ENCODE results near the gene GPC3. TPM values are rescaled to one million over a fixed set of nuclear protein-coding genes. Genes with fewer than 3 reads are reported as not detected.
"Not testable (repeated sequence)": the region's sequence is repeated elsewhere in the genome, so short reads cannot be mapped to it uniquely, and the experiment has no call there.

The GPC3 gene
- under 1 TPM; 0.46 to 0.82 (median 0.54) TPM for total RNA-seq

DNA sequence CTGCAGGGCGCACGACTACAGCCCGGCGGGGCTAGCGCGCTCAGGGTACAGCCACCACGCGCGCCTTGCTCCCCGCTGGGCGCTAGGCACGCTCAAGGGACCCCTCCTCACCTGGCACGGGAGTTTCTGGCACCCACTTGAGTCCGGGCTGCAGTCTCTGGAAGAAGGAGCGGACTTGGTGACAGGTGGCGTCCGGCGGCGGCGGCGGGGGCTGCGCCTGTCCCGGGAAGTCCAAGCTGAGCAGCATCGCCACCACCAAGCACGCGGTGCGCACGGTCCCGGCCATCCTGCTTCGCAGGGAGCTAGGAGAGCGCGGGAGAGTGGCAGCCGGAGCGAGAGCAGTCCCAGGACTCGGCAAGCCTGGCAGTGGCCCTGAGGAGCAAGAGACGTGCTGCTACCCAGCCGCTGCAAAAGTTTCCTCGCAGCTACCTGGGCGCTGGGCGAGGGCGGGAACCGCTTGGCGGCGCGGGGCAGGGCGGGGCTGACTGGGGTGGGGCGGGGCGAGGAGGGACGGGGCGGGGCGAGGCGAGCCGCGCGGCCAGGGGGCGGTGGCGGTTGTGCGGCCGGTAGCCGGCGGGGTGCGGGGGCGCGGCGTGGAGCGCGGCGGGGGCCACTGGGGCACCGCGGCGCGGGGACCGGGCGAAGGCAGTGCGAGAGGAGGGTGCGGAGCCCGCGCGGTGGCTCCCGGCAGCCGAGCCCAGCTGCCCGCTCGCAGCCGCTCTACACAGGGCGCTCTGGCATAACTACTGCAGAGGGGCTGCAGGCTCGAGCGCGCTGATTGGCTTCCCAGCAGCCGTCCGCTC lies at the start of gene GPC3:
TSS of gene GPC3 (minus strand) at position 431 of the 803 bp plus-strand sequence.
- Mint-ChIP-seq H3K4me3 (peak within 1 kb of the TSS; percentile 46), H3K36me3 (ENCODE audit: insufficient read depth) (no peaks in the 10 kb centered on the region), H3K9me3 (no peaks in the 10 kb centered on the region), H3K27me3 (ENCODE audit: low read depth) (peaks cover 25% of the 10 kb centered on the region), H3K4me1 (ENCODE audit: low read depth) (no peaks in the 10 kb centered on the region)
- ATAC-seq (peak; percentile 79 to 88), DNase-seq (peak; percentile 17)

DNA sequence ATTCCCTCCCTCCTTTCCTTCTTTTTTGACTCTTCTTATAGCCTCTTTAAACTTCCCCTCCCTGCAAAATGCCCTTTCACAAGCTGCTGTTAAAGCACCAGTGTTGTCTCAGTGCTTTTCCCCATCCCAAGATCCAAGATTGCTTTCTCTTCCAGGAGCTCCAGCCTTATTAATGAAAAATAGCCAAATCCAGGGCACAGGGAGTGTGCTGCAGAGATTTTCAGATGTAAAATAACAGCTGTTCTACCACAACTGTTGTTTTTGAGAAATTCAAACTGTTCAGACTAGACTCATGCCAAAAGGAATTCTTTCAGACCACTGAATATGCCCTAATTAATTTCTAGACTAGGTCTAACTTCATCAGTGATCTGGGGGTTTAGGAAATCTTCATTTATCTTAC lies 47.0 kb upstream of the GPC3 start:
- H3K4me3 Mint-ChIP-seq: no peak overlapping the region
- no peak for DNase-seq
- no peaks in the 10 kb centered on the region for H3K4me1 Mint-ChIP-seq (ENCODE audit: low read depth)
- no peaks in the 10 kb centered on the region for H3K9me3 Mint-ChIP-seq
- no peaks in the 10 kb centered on the region for H3K36me3 Mint-ChIP-seq (ENCODE audit: insufficient read depth)
- no peak for ATAC-seq
- H3K27me3 Mint-ChIP-seq (ENCODE audit: low read depth): peaks cover 1% of the 10 kb centered on the region

DNA sequence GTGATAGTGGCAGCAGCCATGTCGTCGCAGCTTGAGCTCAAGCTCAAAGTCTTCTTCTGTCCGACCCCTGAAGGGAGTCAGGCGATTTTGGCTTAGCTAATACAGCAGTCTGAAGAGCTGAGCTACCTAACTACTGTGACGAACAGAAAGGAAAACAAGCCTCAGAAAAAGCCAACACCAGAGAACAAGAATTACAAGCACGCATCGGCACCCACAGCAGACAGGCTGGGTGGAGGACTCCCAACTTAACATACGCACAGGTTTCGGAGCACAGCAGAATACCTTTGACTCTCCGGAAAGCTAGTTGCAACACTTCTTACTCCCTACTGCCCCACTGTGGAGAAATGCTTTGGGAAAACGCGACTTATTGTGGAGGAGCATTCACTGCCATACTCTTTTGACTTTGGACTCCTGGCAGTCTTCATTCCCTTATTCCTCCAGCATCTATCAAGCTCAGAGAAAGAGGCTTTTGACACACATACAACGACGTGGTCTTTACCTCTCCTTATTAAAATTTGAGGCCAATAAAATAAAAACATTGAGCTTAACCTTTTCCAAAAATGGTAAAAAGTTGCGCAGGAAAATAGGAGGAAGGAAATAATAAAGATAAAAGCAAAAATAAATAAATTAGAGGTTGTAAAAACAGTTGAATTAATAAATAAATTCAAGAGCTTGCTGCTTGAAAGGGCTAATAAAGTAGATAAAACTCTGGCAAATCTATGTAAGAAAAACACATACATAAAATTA lies 41.3 kb upstream of the GPC3 start:
- Mint-ChIP-seq H3K27me3 (ENCODE audit: low read depth) (no peaks in the 10 kb centered on the region), H3K9me3 (no peaks in the 10 kb centered on the region), H3K36me3 (ENCODE audit: insufficient read depth) (no peaks in the 10 kb centered on the region), H3K4me1 (ENCODE audit: low read depth) (peaks cover 2% of the 10 kb centered on the region), H3K4me3 (peak overlapping the region; percentile 26)
- ATAC-seq (peak; percentile 35 to 40), DNase-seq (no peak)

DNA sequence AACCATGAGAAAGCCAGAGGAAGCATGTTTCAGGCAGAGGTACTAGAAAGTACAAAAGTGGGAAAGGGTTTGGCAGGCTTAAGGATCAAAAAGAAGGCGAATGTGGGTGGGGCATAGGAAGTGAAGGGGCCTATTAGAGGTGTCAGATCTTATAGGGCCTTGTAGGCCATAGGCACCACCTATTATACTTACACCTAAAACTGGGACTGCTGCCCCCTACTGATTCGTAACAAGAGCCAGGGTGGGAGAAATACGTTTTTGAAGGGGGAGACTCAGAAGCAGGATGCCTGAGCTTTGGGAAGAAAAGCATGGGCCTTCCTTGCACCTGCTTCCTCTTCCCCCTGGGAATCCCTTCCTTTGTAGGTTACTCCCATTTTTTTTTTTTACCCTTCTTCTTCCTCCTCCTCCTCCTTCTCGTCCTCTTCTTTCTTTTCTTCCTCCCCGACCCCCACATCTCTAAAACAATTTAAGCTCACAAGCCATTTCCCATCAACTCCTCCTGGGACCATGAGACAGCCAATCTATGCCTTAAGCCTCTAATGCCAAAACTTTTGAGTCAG lies 40.7 kb upstream of the GPC3 start:
- Mint-ChIP-seq H3K4me1 (ENCODE audit: low read depth) (peaks cover 2% of the 10 kb centered on the region), H3K4me3 (peak overlapping the region; percentile 26), H3K9me3 (no peaks in the 10 kb centered on the region), H3K36me3 (ENCODE audit: insufficient read depth) (no peaks in the 10 kb centered on the region), H3K27me3 (ENCODE audit: low read depth) (no peaks in the 10 kb centered on the region)
- no peak for ATAC-seq
- no peak for DNase-seq

DNA sequence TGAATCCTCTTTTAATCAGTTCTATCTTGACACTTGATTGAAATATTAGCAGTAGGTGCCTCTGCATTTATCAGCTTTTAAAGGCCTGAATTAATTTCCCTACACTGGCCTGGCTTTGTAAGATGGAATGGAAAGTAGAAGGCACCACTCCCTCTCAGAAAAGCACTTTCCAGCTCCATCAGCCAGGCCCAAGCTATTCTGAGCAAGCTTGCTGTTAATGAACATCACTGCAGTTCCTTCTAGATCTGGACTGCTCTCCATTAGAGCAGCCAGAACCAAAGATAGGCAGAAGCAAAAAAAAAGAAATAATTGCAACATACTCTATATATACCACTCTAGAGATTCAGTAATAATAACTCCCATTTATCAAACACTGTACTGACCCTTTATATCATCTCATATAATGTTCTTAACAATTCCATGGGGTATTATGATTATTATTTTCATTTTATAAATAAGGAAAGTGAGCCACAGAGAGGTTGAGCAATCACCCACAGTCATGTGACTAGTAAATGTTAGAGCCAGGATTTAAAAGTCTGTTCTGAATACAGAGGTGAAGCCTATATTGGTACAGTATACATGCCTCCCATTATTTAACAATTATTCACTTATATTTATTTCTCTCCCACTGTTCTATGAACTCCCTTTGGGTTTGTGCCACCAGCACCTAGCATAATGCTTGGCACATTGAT lies 39.4 kb upstream of the GPC3 start:
- no peak overlapping the region for H3K4me3 Mint-ChIP-seq
- ATAC-seq: no peak
- H3K27me3 Mint-ChIP-seq (ENCODE audit: low read depth): no peaks in the 10 kb centered on the region
- H3K4me1 Mint-ChIP-seq (ENCODE audit: low read depth): peaks cover 2% of the 10 kb centered on the region
- no peaks in the 10 kb centered on the region for H3K36me3 Mint-ChIP-seq (ENCODE audit: insufficient read depth)
- no peaks in the 10 kb centered on the region for H3K9me3 Mint-ChIP-seq
- no peak for DNase-seq

DNA sequence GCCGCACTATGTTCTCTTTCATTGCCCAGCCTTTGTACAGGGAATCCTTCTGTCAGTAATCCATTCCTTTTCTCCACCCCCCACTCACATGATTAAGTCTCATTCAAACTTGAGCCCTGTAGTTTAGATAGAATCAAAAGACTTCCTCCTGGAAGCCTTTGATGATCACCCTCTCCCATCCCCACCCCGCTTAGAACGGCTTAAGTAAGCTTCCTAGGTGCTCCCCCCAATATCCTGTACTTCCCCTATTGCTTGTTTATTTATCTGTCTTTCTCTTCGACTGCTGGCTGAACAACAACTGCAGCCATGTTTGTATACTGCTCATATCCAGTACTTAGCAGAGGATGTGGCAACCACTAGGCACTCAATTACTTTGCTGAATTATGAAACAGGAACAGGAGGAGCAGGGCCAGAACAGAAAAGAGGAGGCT lies 38.5 kb upstream of the GPC3 start:
- Mint-ChIP-seq H3K4me1 (ENCODE audit: low read depth) (peaks cover 2% of the 10 kb centered on the region), H3K4me3 (no peak overlapping the region), H3K27me3 (ENCODE audit: low read depth) (no peaks in the 10 kb centered on the region), H3K9me3 (no peaks in the 10 kb centered on the region), H3K36me3 (ENCODE audit: insufficient read depth) (no peaks in the 10 kb centered on the region)
- no peak for ATAC-seq
- DNase-seq: no peak

DNA sequence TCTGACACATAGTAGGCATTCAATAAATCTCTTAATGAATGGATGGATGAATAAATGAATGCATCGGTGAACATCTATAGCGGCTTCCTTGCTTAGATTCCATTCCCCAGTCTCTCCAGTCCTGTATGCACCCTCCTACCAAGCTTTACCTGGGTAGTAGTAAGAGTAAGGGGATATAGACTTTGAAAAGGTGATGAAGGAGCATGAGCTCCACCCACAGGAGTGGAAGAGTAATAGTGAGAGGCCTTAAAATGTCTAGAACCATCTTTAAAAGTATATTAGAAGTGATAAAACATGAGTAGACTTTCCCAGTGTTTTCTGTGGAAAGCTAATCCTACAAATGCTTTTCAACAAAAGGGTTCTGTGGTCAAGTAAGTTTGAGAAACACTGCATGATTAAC lies 35.5 kb upstream of the GPC3 start:
- H3K4me3 Mint-ChIP-seq: no peak overlapping the region
- no peaks in the 10 kb centered on the region for H3K27me3 Mint-ChIP-seq (ENCODE audit: low read depth)
- DNase-seq (no peak), ATAC-seq (no peak)
- no peaks in the 10 kb centered on the region for H3K9me3 Mint-ChIP-seq
- no peaks in the 10 kb centered on the region for H3K4me1 Mint-ChIP-seq (ENCODE audit: low read depth)
- H3K36me3 Mint-ChIP-seq (ENCODE audit: insufficient read depth): no peaks in the 10 kb centered on the region

DNA sequence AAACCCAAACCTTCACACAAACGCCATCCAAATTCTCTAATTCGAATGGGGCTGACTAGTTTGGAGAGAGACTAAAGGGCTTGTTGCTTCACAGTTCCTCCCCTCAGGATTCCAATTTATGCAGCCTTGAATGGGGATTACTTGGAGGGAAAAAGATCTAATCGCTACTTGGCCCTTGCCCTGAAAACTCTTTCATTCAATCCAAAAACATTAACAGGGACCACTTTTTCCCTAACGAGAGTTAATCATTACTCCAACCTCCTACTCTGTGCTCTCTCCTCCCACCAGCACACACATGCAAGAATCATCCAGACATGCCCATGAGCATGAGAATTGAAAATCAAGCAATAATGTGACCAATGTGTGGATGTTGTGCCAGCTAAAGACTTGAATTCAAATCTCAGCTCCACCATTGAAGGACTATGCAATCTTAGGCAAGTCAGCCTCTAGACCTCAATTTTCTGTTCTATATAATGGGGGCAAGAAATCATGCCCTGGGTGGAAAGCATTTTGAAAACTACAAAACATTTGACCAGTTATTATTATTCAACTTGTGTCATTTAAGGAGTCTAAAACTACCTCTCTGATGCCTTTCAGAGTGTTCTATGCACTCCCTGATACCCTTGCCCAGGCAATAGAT lies 34.3 kb upstream of the GPC3 start:
- DNase-seq (no peak), ATAC-seq (no peak)
- Mint-ChIP-seq H3K27me3 (ENCODE audit: low read depth) (no peaks in the 10 kb centered on the region), H3K36me3 (ENCODE audit: insufficient read depth) (no peaks in the 10 kb centered on the region), H3K4me3 (no peak overlapping the region), H3K4me1 (ENCODE audit: low read depth) (no peaks in the 10 kb centered on the region), H3K9me3 (no peaks in the 10 kb centered on the region)

DNA sequence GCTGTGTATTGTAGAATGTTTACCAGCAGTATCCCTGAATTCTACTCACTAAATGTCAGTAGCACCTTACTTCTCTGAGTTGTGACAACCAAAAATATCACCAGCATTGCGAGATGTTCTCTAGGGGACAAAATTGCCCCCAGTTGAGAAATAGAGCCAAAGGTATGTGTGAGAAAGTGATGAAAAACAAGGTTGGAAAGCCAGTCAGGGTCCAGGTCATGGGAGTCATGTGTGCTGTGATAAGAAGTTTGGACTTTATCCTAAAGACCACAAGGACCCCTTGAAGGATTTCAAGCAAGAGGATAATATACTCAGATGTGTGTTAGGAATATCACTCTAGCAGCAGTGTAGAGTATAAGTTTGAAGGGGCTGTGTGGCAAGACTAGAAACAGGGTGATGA lies 30.9 kb upstream of the GPC3 start:
- H3K4me3 Mint-ChIP-seq; H3K4me1 Mint-ChIP-seq (ENCODE audit: low read depth): not testable (repeated sequence)

DNA sequence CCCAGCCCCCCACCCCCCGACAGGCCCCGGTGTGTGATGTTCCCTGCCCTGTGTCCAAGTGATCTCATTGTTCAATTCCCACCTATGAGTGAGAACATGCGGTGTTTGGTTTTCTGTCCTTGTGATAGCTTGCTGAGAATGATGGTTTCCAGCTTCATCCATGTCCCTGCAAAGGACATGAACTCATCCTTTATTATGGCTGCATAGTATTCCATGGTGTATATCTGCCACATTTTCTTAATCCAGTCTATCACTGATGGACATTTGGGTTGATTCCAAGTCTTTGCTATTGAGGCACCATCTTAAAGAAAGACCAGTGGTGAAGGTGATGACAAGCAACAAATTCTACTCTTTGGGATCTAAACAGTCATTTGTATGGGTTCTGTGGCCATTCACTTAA lies 30.1 kb upstream of the GPC3 start:
- ATAC-seq; H3K9me3 Mint-ChIP-seq; H3K4me1 Mint-ChIP-seq (ENCODE audit: low read depth); H3K4me3 Mint-ChIP-seq; H3K36me3 Mint-ChIP-seq (ENCODE audit: insufficient read depth); DNase-seq; H3K27me3 Mint-ChIP-seq (ENCODE audit: low read depth): not testable (repeated sequence)

More for the DNA sequence above, 30.9 kb upstream of the GPC3 start:
- not testable (repeated sequence) for H3K36me3 Mint-ChIP-seq (ENCODE audit: insufficient read depth); DNase-seq; H3K9me3 Mint-ChIP-seq; ATAC-seq; H3K27me3 Mint-ChIP-seq (ENCODE audit: low read depth)

DNA sequence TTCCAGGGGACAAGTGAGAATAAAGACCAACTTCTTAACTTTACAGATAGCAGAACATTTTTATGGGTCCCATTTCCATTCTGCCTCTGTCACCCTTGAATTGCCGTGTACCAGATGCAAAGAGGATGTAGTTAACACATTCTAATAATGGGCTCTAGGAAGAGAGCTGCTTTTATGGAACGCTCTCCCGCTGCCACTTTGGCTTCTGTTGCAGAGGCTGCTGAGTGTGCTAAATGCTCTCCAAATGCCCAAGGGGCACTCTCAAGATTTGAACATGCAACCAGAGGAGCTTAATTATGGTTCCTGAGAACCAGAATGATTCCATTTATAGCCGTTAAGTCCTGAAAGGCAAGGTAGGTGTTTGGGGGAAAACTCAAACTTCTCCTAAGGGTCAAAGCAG lies 28.1 kb upstream of the GPC3 start:
- Mint-ChIP-seq H3K4me1 (ENCODE audit: low read depth) (peaks cover 3% of the 10 kb centered on the region), H3K36me3 (ENCODE audit: insufficient read depth) (no peaks in the 10 kb centered on the region), H3K4me3 (no peak overlapping the region), H3K27me3 (ENCODE audit: low read depth) (no peaks in the 10 kb centered on the region), H3K9me3 (no peaks in the 10 kb centered on the region)
- no peak for ATAC-seq
- no peak for DNase-seq

DNA sequence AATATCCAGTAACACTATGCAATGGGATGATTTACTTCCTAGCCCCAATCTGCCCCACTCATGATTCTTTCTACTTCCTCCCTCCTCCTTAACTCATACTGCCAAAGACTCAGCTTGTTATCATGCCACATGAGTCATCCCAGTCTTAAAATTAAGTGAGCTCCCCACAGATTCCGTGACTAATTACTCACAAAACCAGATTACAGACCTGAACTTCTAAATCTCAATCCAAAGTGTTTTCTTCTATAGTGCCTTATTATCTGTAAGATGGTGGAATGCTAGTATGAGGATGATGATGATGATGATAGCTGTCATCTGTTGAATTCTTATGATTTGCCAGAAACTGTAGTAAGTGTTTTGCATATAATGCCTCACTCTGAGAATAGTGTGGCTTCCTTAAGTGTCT lies 27.7 kb upstream of the GPC3 start:
- Mint-ChIP-seq H3K4me1 (ENCODE audit: low read depth) (peaks cover 3% of the 10 kb centered on the region), H3K4me3 (no peak overlapping the region), H3K36me3 (ENCODE audit: insufficient read depth) (no peaks in the 10 kb centered on the region), H3K27me3 (ENCODE audit: low read depth) (no peaks in the 10 kb centered on the region), H3K9me3 (no peaks in the 10 kb centered on the region)
- ATAC-seq (peak; percentile 79 to 85), DNase-seq (no peak)

DNA sequence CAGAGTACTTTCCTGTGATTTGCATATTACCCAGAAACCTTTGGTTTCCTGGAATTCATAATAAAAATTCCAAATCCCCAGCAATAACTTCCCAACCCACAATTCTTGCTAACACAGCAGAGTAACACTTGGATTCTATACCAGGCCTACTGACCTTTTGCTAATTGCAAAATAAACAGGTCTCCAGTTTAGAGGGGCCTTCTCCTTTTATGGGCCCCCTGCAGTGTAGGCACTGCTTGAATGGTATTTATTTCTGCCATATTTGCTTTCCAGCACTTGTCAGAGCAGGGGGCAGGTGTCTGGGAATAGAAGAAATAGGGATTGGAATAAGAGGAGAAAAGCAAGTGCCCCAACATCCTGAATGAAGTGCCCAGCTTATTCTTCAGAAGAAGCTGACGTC lies 25.3 kb upstream of the GPC3 start:
- Mint-ChIP-seq H3K4me3 (no peak overlapping the region), H3K27me3 (ENCODE audit: low read depth) (no peaks in the 10 kb centered on the region), H3K36me3 (ENCODE audit: insufficient read depth) (no peaks in the 10 kb centered on the region), H3K9me3 (no peaks in the 10 kb centered on the region), H3K4me1 (ENCODE audit: low read depth) (peaks cover 3% of the 10 kb centered on the region)
- ATAC-seq: no peak
- DNase-seq: no peak

DNA sequence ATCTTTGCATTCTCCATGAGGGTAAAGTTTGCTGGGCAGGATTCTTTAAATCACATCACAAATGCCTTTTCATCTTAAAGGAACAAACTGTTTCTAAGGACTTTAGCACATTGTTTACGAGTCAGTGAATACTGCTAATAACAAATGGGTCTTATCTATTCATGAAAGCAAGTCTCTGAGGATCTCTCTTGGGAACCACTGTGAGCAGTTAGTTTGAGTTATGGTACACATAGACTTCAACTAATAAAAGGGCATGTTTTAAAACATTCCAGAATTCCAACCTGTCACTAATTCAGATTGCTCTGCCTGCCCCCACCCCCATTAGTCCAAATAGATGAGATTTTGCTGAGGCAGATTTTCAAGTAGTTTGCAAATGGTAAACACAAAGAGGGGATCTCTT lies 22.3 kb upstream of the GPC3 start:
- Mint-ChIP-seq H3K4me3 (no peak overlapping the region), H3K27me3 (ENCODE audit: low read depth) (peaks cover 4% of the 10 kb centered on the region), H3K36me3 (ENCODE audit: insufficient read depth) (no peaks in the 10 kb centered on the region), H3K9me3 (no peaks in the 10 kb centered on the region), H3K4me1 (ENCODE audit: low read depth) (no peaks in the 10 kb centered on the region)
- DNase-seq (no peak), ATAC-seq (no peak)

Data from activated T-cell treated with anti-CD3 and anti-CD28 coated beads, Interleukin-2, amount 50 U/mL, for 4 hours (primary cell).